Kidney (tissue), 14 donors: Measurements from ENCODE around the gene FZR1. TPM values are rescaled to one million over a fixed set of nuclear protein-coding genes. Genes with fewer than 3 reads are reported as not detected.
A peak's percentile ranks its signal among the peaks of the same experiment; 100 is the strongest.

Experiments
- DNase-seq, 5 donors: peaks; one replicate each; pipeline ENCODE4 v3.0.0-alpha.2; 2013 to 2020
- FAIRE-seq: peaks from 2 replicates; lab custom pipeline; 2012; peaks lifted over from hg19 to GRCh38; lab: Jason Lieb, UNC
- H3K27ac ChIP-seq, 2 donors: one replicate each; pipeline ENCODE4 v1.7.0; 2013; ENCODE audit warnings: low read depth in 2 of 2, low read length in 2 of 2, inconsistent platforms in 1 of 2
- H3K27me3 ChIP-seq: one replicate; pipeline ENCODE4 v1.7.1; 2013; ENCODE audit warnings: low read length, inconsistent platforms; ENCODE audit not compliant: control insufficient read depth, insufficient read depth
- H3K36me3 ChIP-seq, 3 donors: one replicate each; pipeline versions ENCODE4 v1.7.0 to v1.7.1; 2013; ENCODE audit warnings: low read length in 3 of 3, control low read depth in 1 of 3, inconsistent platforms in 1 of 3; ENCODE audit not compliant: insufficient read depth in 3 of 3, control insufficient read depth in 2 of 3
- H3K4me1 ChIP-seq, 3 donors: one replicate each; pipeline versions ENCODE4 v1.7.0 to v1.7.1; 2013; ENCODE audit warnings: low read length in 3 of 3, inconsistent platforms in 1 of 3, low read depth in 1 of 3; ENCODE audit not compliant: control insufficient read depth in 2 of 3, insufficient read depth in 2 of 3
- H3K4me3 ChIP-seq, 3 donors: one replicate each; pipeline versions ENCODE4 v1.7.0 to v1.8.1; 2013; ENCODE audit warnings: low read length in 3 of 3, control low read depth in 1 of 3, inconsistent platforms in 1 of 3
- H3K9ac ChIP-seq, 3 donors: one replicate each; pipeline versions ENCODE4 v1.7.0 to v1.7.1; 2013; ENCODE audit warnings: low read length in 3 of 3, control low read depth in 1 of 3, inconsistent platforms in 1 of 3
- H3K9me3 ChIP-seq, 3 donors: one replicate each; pipeline versions ENCODE4 v1.7.0 to v1.7.1; 2013; ENCODE audit warnings: low read length in 3 of 3, control low read depth in 1 of 3, inconsistent platforms in 1 of 3; ENCODE audit not compliant: control insufficient read depth in 2 of 3, insufficient read depth in 1 of 3
- CTCF ChIP-seq: IDR thresholded peaks from 3 replicates; pipeline ENCODE4 v1.5.1; 2012; ENCODE audit warnings: mild to moderate bottlenecking, moderate library complexity, borderline replicate concordance; ENCODE audit not compliant: insufficient read depth; ENCODE audit errors: extremely low read depth
- intact Hi-C: fragments of 100-400 bp; cut with DNase I; formaldehyde crosslinking; loops from one replicate; pipeline ENCODE4 v1.11.1; 2022
- polyA plus RNA-seq: library from polyadenylated mRNA; stranded (reverse); fragments of 350-450 nt; fragmentation: Illumina TruSeq; extraction: RNeasy Lipid Tissue Mini Kit (QIAGEN cat#74804); gene quantifications from one replicate; pipeline ENCODE4 v1.2.3, GENCODE V29; 2014; ENCODE audit warnings: low read depth, low replicate concordance; ENCODE audit not compliant: insufficient read depth
- total RNA-seq: library from RNA; stranded (reverse); fragmentation: NEBNext Ultra II Directional; extraction: Animal tissue kit (Norgen Biotek cat#: 25700); gene quantifications from one replicate; pipeline ENCODE4 v1.2.1, GENCODE V29; 2021
- donor health status: control.
- donor health status: control.
- donor health status: control.
- donor health status: control.
- donor health status: control.
- donor health status: DM: yes; HTN: yes; CAD: no.
- donor health status: Normal renal cell carcinoma (clear cell type).

Gene FZR1
- total and polyA plus RNA-seq, 2 donors from 2014 or later, result 28.4 to 48.0 TPM

GRCh38 chr19:3556978-3557460, 50.9 kb downstream of the FZR1 start:
- Histone ChIP-seq H3K4me3 (peak overlapping the region; percentile 65 to 99 (median 97)), H3K9ac (peak overlapping the region; percentile 18 to 99 (median 98)), H3K4me1 (peaks cover 0 to 20% (median 3%) of the 10 kb centered on the region in 3 donors), H3K27ac (peak overlapping the region; percentile 72 to 77), H3K9me3 (no peaks in the 10 kb centered on the region), H3K27me3 (no peaks in the 10 kb centered on the region), H3K36me3 (no peaks in the 10 kb centered on the region)
- FAIRE-seq, result no peak
- peak; percentile 3 for TF ChIP-seq CTCF
- DNase-seq, result peak in 4 of 5 donors; percentile 36 to 86 (median 57)
- intact Hi-C loops, result no loop called here

- no peaks in the 10 kb centered on the region for H3K27me3 ChIP-seq
- no peak for FAIRE-seq
- H3K9me3 ChIP-seq, result no peaks in the 10 kb centered on the region
- no peaks in the 10 kb centered on the region for H3K36me3 ChIP-seq
- intact Hi-C loops, result no loop called here
- TF ChIP-seq CTCF, result no peak
- peak; percentile 94 to 98 (median 96) for DNase-seq
- H3K9ac ChIP-seq, result peak within 1 kb of the TSS; percentile 36 to 99 (median 98)
- peaks cover 0 to 18% (median 3%) of the 10 kb centered on the region in 3 donors for H3K4me1 ChIP-seq
- H3K4me3 ChIP-seq, result peak within 1 kb of the TSS; percentile 66 to 99 (median 97)
- peak within 1 kb of the TSS; percentile 74 to 77 for H3K27ac ChIP-seq
Measured at GRCh38 chr19:3557461-3558248, 51.5 kb downstream of the FZR1 start, which contains the start of gene MFSD12. MFSD12 (minus strand) TSS chr19:3557586; CDS start chr19:3557403, 183 bp downstream.

- no peaks in the 10 kb centered on the region for H3K4me1 ChIP-seq
- no peak overlapping the region for H3K27ac ChIP-seq
- H3K4me3 ChIP-seq, result no peak overlapping the region
- no peak overlapping the region for H3K9ac ChIP-seq
- FAIRE-seq, result no peak
- no peaks in the 10 kb centered on the region for H3K36me3 ChIP-seq
- no peaks in the 10 kb centered on the region for H3K9me3 ChIP-seq
- DNase-seq, result no peak
- TF ChIP-seq CTCF, result no peak
- intact Hi-C loops, result no loop called here
- H3K27me3 ChIP-seq, result no peaks in the 10 kb centered on the region
Measured at GRCh38 chr19:3563709-3564524, 57.8 kb downstream of the FZR1 start.
